Spleen (tissue), 7 donors: ENCODE measurements around the gene RNASE12.

Source experiments
- POLR2A ChIP-seq, 3 donors: fragments of 450-650 bp; IDR thresholded peaks; one replicate each; pipeline ENCODE4 v1.5.1; 2017; ENCODE audit warnings: antibody characterized with exemption in 3 of 3, mild to moderate bottlenecking in 1 of 3
- POLR2AphosphoS5 ChIP-seq, 3 donors: sonication (generic); formaldehyde crosslinking; IDR thresholded peaks; one replicate each; pipeline ENCODE4 v1.5.1; 2017; ENCODE audit warnings: antibody characterized with exemption in 3 of 3
- TF ChIP-seq, protein P1 (sequence below), 11 experiments: fragments of 200-600 bp in 7 of 11; fragments of 450-650 bp in 4 of 11; sonication (generic) in 4 of 11; IDR thresholded peaks in 8 of 11; conservative IDR thresholded peaks in 3 of 11; 1 replicate in 7 of 11; 2 replicates in 4 of 11; pipeline versions ENCODE4 v1.4.0 to v1.8.0; 2016 to 2021; ENCODE audit warnings: antibody characterized with exemption in 11 of 11, inconsistent platforms in 4 of 11, mild to moderate bottlenecking in 1 of 11
- donor health status: DM: no; HTN: no; CAD: no; lungs with moderate emphysema.
- donor health status: DM: no; HTN: no; CAD: no.
- donor health status: DM: no; HTN: no; CAD: no.

DNA sequence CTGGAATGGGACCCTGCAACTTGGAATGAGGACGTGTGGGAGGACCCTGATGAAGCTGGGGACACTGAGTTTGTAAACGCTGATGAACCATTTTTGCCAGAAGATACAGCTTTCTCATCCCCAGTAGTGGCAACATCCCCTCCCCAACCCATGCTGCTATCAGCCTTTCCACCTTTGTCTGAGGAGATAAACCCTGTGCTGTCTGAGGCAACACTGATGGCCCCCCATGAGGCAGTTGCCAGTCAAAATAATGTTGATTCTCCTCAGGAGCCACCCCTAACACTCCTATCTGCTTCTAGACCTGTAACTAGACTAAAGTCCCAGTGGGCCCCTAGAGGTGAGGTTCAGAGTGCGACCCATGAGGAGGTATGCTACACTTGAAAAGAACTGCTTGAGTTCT, 22.8 kb downstream of the RNASE12 start:
- TF ChIP-seq, protein P1, sequence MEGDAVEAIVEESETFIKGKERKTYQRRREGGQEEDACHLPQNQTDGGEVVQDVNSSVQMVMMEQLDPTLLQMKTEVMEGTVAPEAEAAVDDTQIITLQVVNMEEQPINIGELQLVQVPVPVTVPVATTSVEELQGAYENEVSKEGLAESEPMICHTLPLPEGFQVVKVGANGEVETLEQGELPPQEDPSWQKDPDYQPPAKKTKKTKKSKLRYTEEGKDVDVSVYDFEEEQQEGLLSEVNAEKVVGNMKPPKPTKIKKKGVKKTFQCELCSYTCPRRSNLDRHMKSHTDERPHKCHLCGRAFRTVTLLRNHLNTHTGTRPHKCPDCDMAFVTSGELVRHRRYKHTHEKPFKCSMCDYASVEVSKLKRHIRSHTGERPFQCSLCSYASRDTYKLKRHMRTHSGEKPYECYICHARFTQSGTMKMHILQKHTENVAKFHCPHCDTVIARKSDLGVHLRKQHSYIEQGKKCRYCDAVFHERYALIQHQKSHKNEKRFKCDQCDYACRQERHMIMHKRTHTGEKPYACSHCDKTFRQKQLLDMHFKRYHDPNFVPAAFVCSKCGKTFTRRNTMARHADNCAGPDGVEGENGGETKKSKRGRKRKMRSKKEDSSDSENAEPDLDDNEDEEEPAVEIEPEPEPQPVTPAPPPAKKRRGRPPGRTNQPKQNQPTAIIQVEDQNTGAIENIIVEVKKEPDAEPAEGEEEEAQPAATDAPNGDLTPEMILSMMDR (IDR thresholded peaks at IDR 0.05 in 8 of 11, conservative IDR thresholded peaks at IDR 0.05 in 3 of 11): no peak
- no peak for TF ChIP-seq POLR2A (IDR thresholded peaks at IDR 0.05)
- no peak for TF ChIP-seq POLR2AphosphoS5 (IDR thresholded peaks at IDR 0.05)
